ENCODE measurements around the gene NPHS2.

The NPHS2 gene

GRCh38 chr1:179589509-179589908, 13.8 kb upstream of the NPHS2 start (continued):
- no peak for TF ChIP-seq TSHZ2 (CRISPR knock-in tag; IDR thresholded peaks at IDR 0.05)
- no peak for TF ChIP-seq TCF4 (CRISPR knock-in tag; IDR thresholded peaks at IDR 0.05; ENCODE audit: borderline replicate concordance)
- no peak for TF ChIP-seq POU6F1 (CRISPR knock-in tag; IDR thresholded peaks at IDR 0.05; ENCODE audit: borderline replicate concordance, low read depth)

GRCh38 chr1:179588425-179589024, 12.8 kb upstream of the NPHS2 start:
- ATAC-seq, result no peak
- no peak for TF ChIP-seq TSHZ2 (CRISPR knock-in tag; IDR thresholded peaks at IDR 0.05)
- TF ChIP-seq CSDC2 (CRISPR knock-in tag; IDR thresholded peaks at IDR 0.05), result no peak
- TF ChIP-seq PPARA (CRISPR knock-in tag; IDR thresholded peaks at IDR 0.05; ENCODE audit: borderline replicate concordance), result no peak
- TF ChIP-seq GLIS3 (CRISPR knock-in tag; IDR thresholded peaks at IDR 0.05), result no peak
- no peak for TF ChIP-seq ZFP30 (CRISPR knock-in tag; IDR thresholded peaks at IDR 0.05)
- TF ChIP-seq ESRRG (CRISPR knock-in tag; IDR thresholded peaks at IDR 0.05), result no peak
- TF ChIP-seq CSRNP3 (CRISPR knock-in tag; IDR thresholded peaks at IDR 0.05), result no peak
- TF ChIP-seq ZNF70 (CRISPR knock-in tag; IDR thresholded peaks at IDR 0.05), result no peak
- no peak for TF ChIP-seq PATZ1 (CRISPR knock-in tag; IDR thresholded peaks at IDR 0.05; ENCODE audit: borderline replicate concordance)
- TF ChIP-seq BACH2 (CRISPR knock-in tag; IDR thresholded peaks at IDR 0.05; ENCODE audit: borderline replicate concordance), result no peak
- TF ChIP-seq ZC3H10 (CRISPR knock-in tag; IDR thresholded peaks at IDR 0.05), result no peak
- TF ChIP-seq SNAI2 (CRISPR knock-in tag; IDR thresholded peaks at IDR 0.05), result no peak

- ATAC-seq, result no peak
- TF ChIP-seq CREB5 (CRISPR knock-in tag; IDR thresholded peaks at IDR 0.05; ENCODE audit: low read depth) (no peak), ZNF565 (CRISPR knock-in tag; conservative IDR thresholded peaks at IDR 0.05; ENCODE audit: low read depth) (no peak), TOX (CRISPR knock-in tag; IDR thresholded peaks at IDR 0.05; ENCODE audit: borderline replicate concordance) (no peak), RARB (CRISPR knock-in tag; IDR thresholded peaks at IDR 0.05) (no peak), ISL1 (CRISPR knock-in tag; IDR thresholded peaks at IDR 0.05) (no peak), ZNF70 (CRISPR knock-in tag; IDR thresholded peaks at IDR 0.05) (no peak), PPARA (CRISPR knock-in tag; IDR thresholded peaks at IDR 0.05; ENCODE audit: borderline replicate concordance) (no peak), GLIS3 (CRISPR knock-in tag; IDR thresholded peaks at IDR 0.05) (no peak), TSHZ2 (CRISPR knock-in tag; IDR thresholded peaks at IDR 0.05) (no peak), ESRRG (CRISPR knock-in tag; IDR thresholded peaks at IDR 0.05) (no peak), CSDC2 (CRISPR knock-in tag; IDR thresholded peaks at IDR 0.05) (no peak), OSR1 (CRISPR knock-in tag; IDR thresholded peaks at IDR 0.05) (no peak), POU6F1 (CRISPR knock-in tag; IDR thresholded peaks at IDR 0.05; ENCODE audit: borderline replicate concordance, low read depth) (no peak)
Observed at GRCh38 chr1:179587336-179587735, 11.6 kb upstream of the NPHS2 start.

Data from SK-N-SH treated with all-trans-retinoic acid at 6 μM for 48 hours (cell line).